Measurements from ENCODE around the gene CRYBA2. TPM values are rescaled to one million over a fixed set of nuclear protein-coding genes. Genes with fewer than 3 reads are reported as not detected.

CRYBA2 gene
- total and polyA plus RNA-seq, 2 of the 8 experiments (the other 6 are each of a cell fraction or from before 2014, with no cell fraction given) = not detected

- H4K8ac ChIP-seq (ENCODE audit: extremely low read depth, insufficient read depth, low read length) = no peak overlapping the region; the same call in 1 of the 2 replicates
- H2BK20ac ChIP-seq (ENCODE audit: low read length) = no peak overlapping the region
- peaks cover 0 to 1% of the 10 kb centered on the region in 2 experiments for H4K20me1 ChIP-seq (replicated peaks in 1 of 2; ENCODE audit: control insufficient read depth in 1 of 2, insufficient read depth in 2 of 2, low read length in 2 of 2)
- TF ChIP-seq RFX5 (IDR thresholded peaks at IDR 0.05; ENCODE audit: borderline replicate concordance, low read depth, low read length) = no peak
- no peak for TF ChIP-seq E2F6 (IDR thresholded peaks at IDR 0.05)
- no peak for TF ChIP-seq JUND (IDR thresholded peaks at IDR 0.05; ENCODE audit: low read length)
- no peak for TF ChIP-seq BCL11A (IDR thresholded peaks at IDR 0.05; ENCODE audit: low read depth in 2 of 2, low read length in 2 of 2)
- no peak for TF ChIP-seq GTF2F1 (IDR thresholded peaks at IDR 0.05; ENCODE audit: borderline replicate concordance, low read depth, low read length)
- no peak overlapping the region for H3K23ac ChIP-seq (ENCODE audit: insufficient read length)
- no peaks in the 10 kb centered on the region for H3K79me2 ChIP-seq (ENCODE audit: control insufficient read depth in 1 of 2, insufficient read depth in 2 of 2, low read length in 2 of 2)
- H2BK12ac ChIP-seq (ENCODE audit: low read depth, low read length) = no peak overlapping the region
- no peak overlapping the region for H3K14ac ChIP-seq (ENCODE audit: insufficient read length)
- 89% methylated on average over 5 of the region's 5 CpGs; no CpG with 5 or more reads in 1 of the 2 experiments for WGBS, 2 experiments (ENCODE audit: extremely low coverage in 1 of 2, insufficient coverage in 1 of 2, insufficient read length in 1 of 2, insufficient replicate concordance in 2 of 2, low coverage in 1 of 2, low lambda C conversion rate in 2 of 2, missing lambda C conversion rate in 1 of 2)
- H3K56ac ChIP-seq (replicated peaks; ENCODE audit: insufficient read length, low read depth, low read length) = no peak overlapping the region
- no peak overlapping the region for H3K18ac ChIP-seq (ENCODE audit: extremely low read depth, low read length)
- H3K79me1 ChIP-seq (ENCODE audit: low read depth, low read length) = no peaks in the 10 kb centered on the region
- no peaks in the 10 kb centered on the region for H3K36me3 ChIP-seq (ENCODE audit: control insufficient read depth in 2 of 4, insufficient read depth in 4 of 4, low read length in 3 of 4)
- no peak overlapping the region for H2AK5ac ChIP-seq (ENCODE audit: low read depth, low read length)
- H3K9ac ChIP-seq (replicated peaks in 1 of 4; ENCODE audit: extremely low read depth in 1 of 4, low read depth in 3 of 4, low read length in 3 of 4) = no peak overlapping the region
- no peak overlapping the region for H4K5ac ChIP-seq (ENCODE audit: insufficient read length, low read depth, low read length)
- no peak overlapping the region for H2BK5ac ChIP-seq (ENCODE audit: low read depth, low read length)
- H3K4me1 ChIP-seq (replicated peaks in 1 of 4; ENCODE audit: control insufficient read depth in 3 of 4, insufficient read depth in 4 of 4, low read length in 3 of 4) = no peaks in the 10 kb centered on the region
- ChIA-PET CTCF (ENCODE audit: partially characterized antibody) (interaction anchor here (1.2 to 45.5 kb wide), 5 partner anchors 12 to 98 kb away, joined by 3 to 1006 read pairs (median 54); partner anchors contain the start of genes CFAP65, CRYBA2 and IHH), POLR2A (ENCODE audit: partially characterized antibody) (no interaction called here)
- DNase-seq (ENCODE audit: low read depth in 1 of 2, low spot score in 2 of 2) = no peak
- H3K9me3 ChIP-seq (ENCODE audit: insufficient read depth in 2 of 2, low read depth in 1 of 2, low read length in 1 of 2) = no peaks in the 10 kb centered on the region
- no peak overlapping the region for H3K27ac ChIP-seq (ENCODE audit: low read depth, low read length)
- H3K4ac ChIP-seq (replicated peaks; ENCODE audit: insufficient read length, low read depth, low read length) = no peak overlapping the region
- no peak overlapping the region for H2BK15ac ChIP-seq (ENCODE audit: low read length)
- H4K91ac ChIP-seq (replicated peaks; ENCODE audit: insufficient read length, low read length) = no peak overlapping the region
- no peaks in the 10 kb centered on the region for H3K23me2 ChIP-seq (ENCODE audit: low read depth, low read length)
- H3K4me2 ChIP-seq (ENCODE audit: insufficient read depth in 1 of 2, low read depth in 2 of 2, low read length in 2 of 2) = no peak overlapping the region
- FAIRE-seq = no peak
- peaks cover 0 to 3% (median 0%) of the 10 kb centered on the region in 4 experiments; a peak in 3 of 7 replicates for H3K27me3 ChIP-seq (replicated peaks in 1 of 4; ENCODE audit: control insufficient read depth in 3 of 4, extremely low read depth in 1 of 4, insufficient read depth in 3 of 4, low read length in 3 of 4)
- no peak overlapping the region for H3K4me3 ChIP-seq (ENCODE audit: extremely low read depth in 1 of 4, insufficient read depth in 2 of 4, low read depth in 3 of 4, low read length in 4 of 4)
- H2BK120ac ChIP-seq (replicated peaks; ENCODE audit: low read depth, low read length) = no peak overlapping the region
- H2AFZ ChIP-seq (ENCODE audit: low read length) = no peak overlapping the region
Measured at GRCh38 chr2:219022616-219023015, 29.4 kb upstream of the CRYBA2 start.
